ENCODE measurements around the gene ASXL3.

DNA sequence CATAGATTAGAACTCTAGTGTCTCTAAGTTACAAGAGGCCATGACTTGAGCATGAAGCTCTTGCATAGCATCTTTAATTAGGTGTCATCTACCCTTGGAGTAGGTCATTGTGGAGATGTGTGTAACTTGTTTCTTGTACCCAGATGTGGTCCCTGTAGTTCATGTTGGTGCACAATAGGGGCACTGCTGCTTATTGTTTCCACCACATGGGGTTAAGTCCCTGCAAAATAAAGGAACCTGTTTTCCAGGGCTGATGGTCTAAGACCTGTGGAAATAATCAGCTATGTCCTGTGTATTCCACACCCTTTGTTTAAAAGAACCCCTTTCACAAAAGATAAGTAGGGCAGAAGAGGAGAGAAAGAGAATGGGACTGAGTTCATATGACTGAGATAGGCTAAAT is 28.6 kb downstream of the ASXL3 start:
- TF ChIP-seq POLR2A (IDR thresholded peaks at IDR 0.05; ENCODE audit: low read length) (no peak), GATA1 (IDR thresholded peaks at IDR 0.05; ENCODE audit: low read depth, low read length) (no peak)

All from erythroblast (primary cell).